GM12874 (cell line): ENCODE data around the gene TOR1A.

Experiments used
- CTCF ChIP-seq: IDR thresholded peaks from 2 replicates; pipeline ENCODE4 v1.5.1; 2011; ENCODE audit warnings: low read depth, mild to moderate bottlenecking, control low read depth, low read length, moderate library complexity; ENCODE audit not compliant: insufficient read depth

The TOR1A gene

GRCh38 chr9:129826759-129827158 is 2.8 kb upstream of the TOR1A start:
- TF ChIP-seq CTCF: no peak

GRCh38 chr9:129826344-129826743 is 2.4 kb upstream of the TOR1A start:
- TF ChIP-seq CTCF: no peak

GRCh38 chr9:129823542-129823934 is 398 bp downstream of the TOR1A start:
- TF ChIP-seq CTCF: no peak

- no peak for TF ChIP-seq CTCF
Observed at GRCh38 chr9:129822898-129823541, 916 bp downstream of the TOR1A start.

GRCh38 chr9:129816501-129817435 is 7.2 kb downstream of the TOR1A start:
- TF ChIP-seq CTCF: no peak

GRCh38 chr9:129815278-129815677 is 8.7 kb downstream of the TOR1A start:
- TF ChIP-seq CTCF: no peak

GRCh38 chr9:129814432-129815223 is 9.3 kb downstream of the TOR1A start:
- no peak for TF ChIP-seq CTCF
